Right cardiac atrium (tissue), 5 donors: ENCODE results near the gene FAF1. TPM values are rescaled to one million over a fixed set of nuclear protein-coding genes. Genes with fewer than 3 reads are reported as not detected.

Experiments used
- ATAC-seq, 2 donors: fragments of 200-7000 bp; cut with Tn5 transposase; one replicate each; pipeline versions ENCODE4 v1.8.0 to v1.9.1; 2020; ENCODE audit warnings: moderate library complexity in 2 of 2, mild to moderate bottlenecking in 1 of 2
- DNase-seq, 3 donors: peaks; one replicate each; pipeline ENCODE4 v3.0.0-alpha.2; 2020
- H3K27ac ChIP-seq: one replicate; pipeline ENCODE4 v1.5.1; 2013; ENCODE audit warnings: mild to moderate bottlenecking, low read length, control low read depth, moderate library complexity
- H3K27me3 ChIP-seq: one replicate; pipeline ENCODE4 v1.6.1; 2013; ENCODE audit not compliant: control insufficient read depth, insufficient read depth
- H3K4me1 ChIP-seq: one replicate; pipeline ENCODE4 v1.6.1; 2013; ENCODE audit warnings: low read length; ENCODE audit not compliant: control insufficient read depth, insufficient read depth
- H3K4me3 ChIP-seq: one replicate; pipeline ENCODE4 v1.5.1; 2013; ENCODE audit warnings: low read length, control low read depth
- H3K9me3 ChIP-seq: one replicate; pipeline ENCODE4 v1.6.1; 2013; ENCODE audit warnings: low read length; ENCODE audit not compliant: control insufficient read depth
- WGBS: extraction: QIAGEN DNeasy Blood & Tissue Kit; methylation state at CpG from one replicate; pipeline ENCODE4 v1.1.7; 2013; 5-methylcytosine and 5-hydroxymethylcytosine counted together
- intact Hi-C, 4 donors: fragments of 100-400 bp; cut with DNase I; formaldehyde crosslinking; loops; one replicate each; pipeline versions ENCODE4 v1.11.0 to v1.14.0; 2022 to 2023
- polyA plus RNA-seq: library from polyadenylated mRNA; stranded (reverse); fragments of 200-250 nt; gene quantifications from one replicate; pipeline ENCODE4 v1.2.3, GENCODE V29; 2013
- total RNA-seq, 4 donors: library from RNA; stranded (reverse); fragmentation: NEBNext Ultra II Directional; extraction: Animal tissue kit (Norgen Biotek cat#: 25700); gene quantifications; one replicate each; pipeline ENCODE4 v1.2.1, GENCODE V29; 2021
- donor health status: healthy with polysubstance abuse.
- donor health status: DM: no; HTN: yes; CAD: no.
- donor health status: DM: no; HTN: no; CAD: no.
- donor health status: DM: no; HTN: yes; CAD: no; lungs with severe emphysema.
- donor health status: DM: yes; HTN: yes; CAD: no.

Gene FAF1
- total and polyA plus RNA-seq, 5 donors: 52.3 to 90.0 (median 74.7) TPM

GRCh38 chr1:50603274-50604271, 356.5 kb downstream of the FAF1 start:
- H3K9me3 ChIP-seq: no peaks in the 10 kb centered on the region
- intact Hi-C loops: no loop called here
- H3K4me3 ChIP-seq: no peak overlapping the region
- H3K27ac ChIP-seq: no peak overlapping the region
- ATAC-seq (no peak), DNase-seq (no peak)
- 83% methylated on average over 7 of the region's 7 CpGs for WGBS
- H3K27me3 ChIP-seq: no peaks in the 10 kb centered on the region
- no peaks in the 10 kb centered on the region for H3K4me1 ChIP-seq

- H3K9me3 ChIP-seq: no peaks in the 10 kb centered on the region
- no peak for ATAC-seq
These were observed 360.5 kb downstream of the FAF1 start for GRCh38 chr1:50599546-50599945.

GRCh38 chr1:50595874-50596273, 364.2 kb downstream of the FAF1 start:
- no peaks in the 10 kb centered on the region for H3K9me3 ChIP-seq
- DNase-seq: no peak
- H3K27ac ChIP-seq: no peak overlapping the region
- H3K4me3 ChIP-seq: no peak overlapping the region
- H3K4me1 ChIP-seq: no peaks in the 10 kb centered on the region
- ATAC-seq: no peak
- intact Hi-C loops: no loop called here
- H3K27me3 ChIP-seq: no peaks in the 10 kb centered on the region
- WGBS: 98% methylated on average over 8 of the region's 8 CpGs

More at GRCh38 chr1:50599546-50599945, 360.5 kb downstream of the FAF1 start:
- intact Hi-C loops: no loop called here
- no peak overlapping the region for H3K27ac ChIP-seq
- no peaks in the 10 kb centered on the region for H3K4me1 ChIP-seq
- H3K27me3 ChIP-seq: no peaks in the 10 kb centered on the region
- H3K4me3 ChIP-seq: no peak overlapping the region
- DNase-seq: no peak

- H3K4me3 ChIP-seq: no peak overlapping the region
- DNase-seq: no peak
- no peaks in the 10 kb centered on the region for H3K9me3 ChIP-seq
- no peaks in the 10 kb centered on the region for H3K27me3 ChIP-seq
- no peak overlapping the region for H3K27ac ChIP-seq
- intact Hi-C loops: no loop called here
- WGBS: 59% methylated on average over 2 of the region's 2 CpGs
- no peak for ATAC-seq
- no peaks in the 10 kb centered on the region for H3K4me1 ChIP-seq
These were observed 366.6 kb downstream of the FAF1 start for GRCh38 chr1:50593515-50593914.

- Histone ChIP-seq H3K27ac (no peak overlapping the region), H3K27me3 (no peaks in the 10 kb centered on the region), H3K9me3 (no peaks in the 10 kb centered on the region), H3K4me1 (no peaks in the 10 kb centered on the region), H3K4me3 (no peak overlapping the region)
- DNase-seq: no peak
- WGBS: 91% methylated on average over 4 of the region's 4 CpGs
- no peak for ATAC-seq
- intact Hi-C loops: no loop called here
These were observed 368.5 kb downstream of the FAF1 start for GRCh38 chr1:50591598-50591997.

GRCh38 chr1:50582346-50582745, 377.7 kb downstream of the FAF1 start:
- DNase-seq: no peak
- WGBS: 94% methylated on average over 3 of the region's 3 CpGs
- Histone ChIP-seq H3K9me3 (no peaks in the 10 kb centered on the region), H3K4me1 (no peaks in the 10 kb centered on the region), H3K27me3 (no peaks in the 10 kb centered on the region), H3K27ac (no peak overlapping the region), H3K4me3 (no peak overlapping the region)
- no peak for ATAC-seq
- intact Hi-C loops: no loop called here

- no peak overlapping the region for H3K4me3 ChIP-seq
- WGBS: 78% methylated on average over 7 of the region's 7 CpGs
These were observed 390.0 kb downstream of the FAF1 start for GRCh38 chr1:50570066-50570468.

GRCh38 chr1:50568782-50569181, 391.3 kb downstream of the FAF1 start:
- no peak for ATAC-seq
- intact Hi-C loops: no loop called here
- no peak for DNase-seq
- Histone ChIP-seq H3K27me3 (no peaks in the 10 kb centered on the region), H3K9me3 (no peaks in the 10 kb centered on the region), H3K4me1 (no peaks in the 10 kb centered on the region), H3K27ac (no peak overlapping the region), H3K4me3 (no peak overlapping the region)
- 97% methylated on average over 1 of the region's 1 CpG for WGBS

More at GRCh38 chr1:50570066-50570468, 390.0 kb downstream of the FAF1 start:
- no peak overlapping the region for H3K27ac ChIP-seq
- ATAC-seq (no peak), DNase-seq (no peak)
- intact Hi-C loops: no loop called here
- H3K9me3 ChIP-seq: no peaks in the 10 kb centered on the region
- H3K27me3 ChIP-seq: no peaks in the 10 kb centered on the region
- H3K4me1 ChIP-seq: no peaks in the 10 kb centered on the region

- Histone ChIP-seq H3K4me3 (no peak overlapping the region), H3K27ac (no peak overlapping the region), H3K9me3 (no peaks in the 10 kb centered on the region), H3K4me1 (no peaks in the 10 kb centered on the region), H3K27me3 (no peaks in the 10 kb centered on the region)
- ATAC-seq: no peak
- DNase-seq: no peak
- 97% methylated on average over 2 of the region's 2 CpGs for WGBS
- intact Hi-C loops: no loop called here
These were observed 393.7 kb downstream of the FAF1 start for GRCh38 chr1:50566405-50566804.

GRCh38 chr1:50564417-50564816, 395.6 kb downstream of the FAF1 start:
- Histone ChIP-seq H3K27ac (no peak overlapping the region), H3K27me3 (no peaks in the 10 kb centered on the region), H3K9me3 (no peaks in the 10 kb centered on the region), H3K4me1 (no peaks in the 10 kb centered on the region), H3K4me3 (no peak overlapping the region)
- no peak for DNase-seq
- ATAC-seq: no peak
- 91% methylated on average over 1 of the region's 1 CpG for WGBS
- intact Hi-C loops: no loop called here

GRCh38 chr1:50562106-50562505, 398.0 kb downstream of the FAF1 start:
- WGBS: 93% methylated on average over 1 of the region's 1 CpG

More at GRCh38 chr1:50562106-50562505, 398.0 kb downstream of the FAF1 start:
- no peak for ATAC-seq
- Histone ChIP-seq H3K27ac (no peak overlapping the region), H3K27me3 (no peaks in the 10 kb centered on the region), H3K4me1 (no peaks in the 10 kb centered on the region), H3K4me3 (no peak overlapping the region), H3K9me3 (no peaks in the 10 kb centered on the region)
- no peak for DNase-seq
- intact Hi-C loops: no loop called here
